Left lung (tissue), 10 donors: Measurements from ENCODE around the gene PDE1C. TPM values are rescaled to one million over a fixed set of nuclear protein-coding genes. Genes with fewer than 3 reads are reported as not detected.

Experiments
- ATAC-seq: fragments of 200-7000 bp; cut with Tn5 transposase; one replicate; pipeline ENCODE4 v1.9.1; 2020; ENCODE audit warnings: moderate library complexity
- DNase-seq, 4 donors: peaks; one replicate each; pipeline ENCODE4 v3.0.0-alpha.2; 2013 to 2020
- H3K27ac ChIP-seq, 2 donors: fragments of 200-600 bp; sonication (generic) in 1 of 2; one replicate each; pipeline versions ENCODE4 v1.5.0 to v1.8.0; 2020 to 2021
- H3K27me3 ChIP-seq, 2 donors: fragments of 200-600 bp; sonication (generic) in 1 of 2; one replicate each; pipeline versions ENCODE4 v1.5.0 to v1.8.0; 2020 to 2021
- H3K36me3 ChIP-seq, 2 donors: fragments of 200-600 bp; sonication (generic) in 1 of 2; one replicate each; pipeline versions ENCODE4 v1.5.0 to v1.8.0; 2020 to 2021
- H3K4me1 ChIP-seq, 2 donors: fragments of 200-600 bp; one replicate each; pipeline ENCODE4 v1.8.0; 2021
- H3K4me3 ChIP-seq, 2 donors: fragments of 200-600 bp; sonication (generic) in 1 of 2; one replicate each; pipeline versions ENCODE4 v1.5.0 to v1.8.0; 2020 to 2021; ENCODE audit warnings: mild to moderate bottlenecking in 1 of 2
- H3K9me3 ChIP-seq, 2 donors: fragments of 200-600 bp; sonication (generic) in 1 of 2; one replicate each; pipeline versions ENCODE4 v1.5.0 to v1.8.0; 2020 to 2021
- CTCF ChIP-seq, 2 donors: fragments of 200-600 bp; sonication (generic) in 1 of 2; IDR thresholded peaks; one replicate each; pipeline versions ENCODE4 v1.5.0 to v1.8.0; 2021; ENCODE audit warnings: antibody characterized with exemption in 2 of 2
- intact Hi-C, 2 donors: fragments of 100-400 bp; cut with DNase I; formaldehyde crosslinking; loops; one replicate each; pipeline versions ENCODE4 v1.11.2 to v1.14.2; 2022
- polyA plus RNA-seq, 6 donors: library from polyadenylated mRNA; unstranded; fragments of 120-200 nt; gene quantifications; one replicate each; pipeline ENCODE4 v1.2.1, GENCODE V29; 2013; ENCODE audit not compliant: insufficient read length in 6 of 6
- total RNA-seq, 2 donors: library from RNA; stranded (reverse); fragmentation: NEBNext Ultra II Directional; extraction: Animal tissue kit (Norgen Biotek cat#: 25700); gene quantifications; one replicate each; pipeline ENCODE4 v1.2.1, GENCODE V29; 2021
- donor health status: DM: no; HTN: yes; CAD: no.
- donor health status: DM: no; HTN: no; CAD: no.

Gene PDE1C
- total and polyA plus RNA-seq, 8 donors: 2.0 to 13.8 (median 3.9) TPM

DNA sequence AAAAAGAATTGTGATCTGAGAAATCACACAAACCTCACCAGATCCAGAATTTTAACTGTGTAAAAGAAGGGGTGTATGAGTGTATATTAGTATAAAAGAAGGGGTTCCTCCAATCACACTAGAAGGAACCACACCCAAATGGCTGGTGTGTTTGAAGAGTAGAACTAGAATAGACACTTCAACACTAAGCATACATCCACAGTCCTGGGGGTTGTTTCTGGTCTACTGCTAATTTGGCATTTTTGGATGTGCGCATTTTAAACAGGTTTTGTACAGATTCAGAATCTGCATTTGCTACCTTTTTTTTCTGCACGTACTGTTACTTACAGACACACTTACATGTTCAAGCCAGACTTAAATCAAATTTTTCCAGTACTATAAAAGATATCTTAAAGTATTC, 64.6 kb downstream of the PDE1C start:
- Histone ChIP-seq H3K27me3 (no peaks in the 10 kb centered on the region), H3K4me1 (no peaks in the 10 kb centered on the region), H3K4me3 (no peak overlapping the region), H3K27ac (no peak overlapping the region), H3K9me3 (peaks cover 0 to 23% of the 10 kb centered on the region in 2 donors), H3K36me3 (no peaks in the 10 kb centered on the region)
- no peak for ATAC-seq
- no peak for DNase-seq
- intact Hi-C loops: no loop called here
- TF ChIP-seq CTCF (IDR thresholded peaks at IDR 0.05): no peak

DNA sequence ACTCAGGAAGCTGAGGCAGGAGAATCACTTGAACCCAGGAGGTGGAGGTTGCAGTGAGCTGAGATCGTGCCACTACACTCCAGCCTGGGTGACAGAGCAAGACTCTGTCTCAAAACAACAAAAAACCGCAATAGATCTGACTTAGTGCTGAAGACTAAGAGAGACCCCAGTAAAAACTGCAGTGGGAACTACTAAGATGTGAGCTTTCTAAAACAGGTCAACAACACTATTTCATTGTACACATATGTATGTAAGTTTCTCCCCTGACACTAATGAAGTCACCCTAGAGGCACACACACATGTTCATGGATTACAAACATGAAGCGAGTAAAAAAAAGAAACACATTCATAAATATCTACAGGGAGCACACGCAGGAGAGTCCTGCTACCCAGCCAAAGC, 68.3 kb downstream of the PDE1C start:
- H3K4me3 ChIP-seq: no peak overlapping the region
- no peaks in the 10 kb centered on the region for H3K27me3 ChIP-seq
- no peak for TF ChIP-seq CTCF (IDR thresholded peaks at IDR 0.05)
- no peaks in the 10 kb centered on the region for H3K36me3 ChIP-seq
- no peak for DNase-seq
- H3K4me1 ChIP-seq: no peaks in the 10 kb centered on the region
- no peak for ATAC-seq
- intact Hi-C loops: no loop called here
- peaks cover 0 to 23% of the 10 kb centered on the region in 2 donors for H3K9me3 ChIP-seq
- H3K27ac ChIP-seq: no peak overlapping the region

DNA sequence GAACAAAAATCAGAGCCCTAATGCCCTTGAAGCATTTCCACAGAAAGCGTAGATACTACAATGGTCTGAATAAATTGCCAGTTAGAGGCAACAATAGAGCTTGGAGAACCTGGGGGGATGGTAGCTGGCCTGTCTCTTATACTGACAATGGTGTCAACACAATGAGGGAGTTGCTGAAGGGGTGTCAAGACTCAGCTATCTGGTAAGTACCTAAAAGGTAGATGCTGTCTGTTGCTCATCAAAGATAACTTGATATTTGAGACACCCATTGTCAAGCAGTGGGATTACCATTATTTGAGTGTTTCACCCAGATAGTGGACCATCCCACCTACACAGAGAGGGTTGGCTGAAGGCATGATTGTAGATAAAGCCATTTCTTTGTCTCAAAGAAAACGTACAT, 72.8 kb downstream of the PDE1C start:
- H3K27ac ChIP-seq: no peak overlapping the region
- peaks cover 0 to 14% of the 10 kb centered on the region in 2 donors for H3K9me3 ChIP-seq
- H3K4me1 ChIP-seq: no peaks in the 10 kb centered on the region
- ATAC-seq (no peak), DNase-seq (no peak)
- TF ChIP-seq CTCF (IDR thresholded peaks at IDR 0.05): no peak
- no peaks in the 10 kb centered on the region for H3K36me3 ChIP-seq
- intact Hi-C loops: no loop called here
- H3K4me3 ChIP-seq: no peak overlapping the region
- H3K27me3 ChIP-seq: no peaks in the 10 kb centered on the region

DNA sequence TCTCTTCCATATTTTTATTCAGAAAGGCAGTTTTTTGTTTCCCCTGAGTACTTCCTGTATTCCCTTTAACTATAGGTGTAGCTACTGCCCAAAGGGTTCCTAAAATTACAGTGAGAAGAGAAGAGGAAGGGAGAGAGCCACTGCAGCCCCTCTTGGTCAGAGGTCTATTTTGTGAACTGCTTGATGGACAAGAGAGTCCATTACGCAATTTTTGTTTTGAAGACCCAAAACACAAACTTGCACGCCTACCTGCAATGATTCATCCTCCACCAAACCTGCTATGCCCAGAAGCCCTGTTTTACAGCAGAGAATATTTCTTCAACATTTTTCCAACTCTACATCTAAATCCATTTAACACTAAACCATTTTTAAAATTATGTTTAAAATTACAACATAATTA, 75.1 kb downstream of the PDE1C start:
- no peaks in the 10 kb centered on the region for H3K27me3 ChIP-seq
- H3K9me3 ChIP-seq: no peaks in the 10 kb centered on the region
- intact Hi-C loops: no loop called here
- H3K4me3 ChIP-seq: no peak overlapping the region
- H3K27ac ChIP-seq: no peak overlapping the region
- no peak for TF ChIP-seq CTCF (IDR thresholded peaks at IDR 0.05)
- ATAC-seq: no peak
- no peaks in the 10 kb centered on the region for H3K36me3 ChIP-seq
- H3K4me1 ChIP-seq: no peaks in the 10 kb centered on the region
- no peak for DNase-seq

DNA sequence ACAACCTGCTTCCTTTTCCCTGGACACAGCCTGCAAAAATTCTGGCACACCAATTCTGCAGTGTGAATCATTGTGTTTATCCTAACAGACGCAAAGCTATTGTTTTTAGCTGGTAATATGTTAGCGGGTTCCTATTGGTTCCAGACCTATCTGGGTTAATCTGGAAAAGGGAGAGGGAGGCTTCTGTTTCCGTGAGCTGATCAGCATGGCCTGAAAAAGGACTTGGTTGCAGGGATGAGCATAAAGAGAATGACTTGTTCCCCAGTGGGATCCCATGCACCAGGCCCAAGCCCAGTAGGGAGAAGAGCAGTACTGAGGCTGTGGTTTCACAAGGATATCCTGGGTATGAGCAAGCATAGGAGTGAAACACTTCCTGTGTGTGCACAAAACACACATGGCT, 78.4 kb downstream of the PDE1C start:
- Histone ChIP-seq H3K27ac (peak overlapping the region; percentile 16 to 31), H3K9me3 (no peaks in the 10 kb centered on the region), H3K4me1 (no peaks in the 10 kb centered on the region), H3K27me3 (no peaks in the 10 kb centered on the region), H3K36me3 (no peaks in the 10 kb centered on the region), H3K4me3 (no peak overlapping the region)
- ATAC-seq (no peak), DNase-seq (no peak)
- no peak for TF ChIP-seq CTCF (IDR thresholded peaks at IDR 0.05)
- intact Hi-C loops: no loop called here
